Measurements from ENCODE around the gene MYPOP. TPM values are rescaled to one million over a fixed set of nuclear protein-coding genes. Genes with fewer than 3 reads are reported as not detected.
"Not testable (repeated sequence)": the region's sequence is repeated elsewhere in the genome, so short reads cannot be mapped to it uniquely, and the experiment has no call there.

The MYPOP gene
- total RNA-seq, 1 experiment from 2014 or later: 2.5 TPM

DNA sequence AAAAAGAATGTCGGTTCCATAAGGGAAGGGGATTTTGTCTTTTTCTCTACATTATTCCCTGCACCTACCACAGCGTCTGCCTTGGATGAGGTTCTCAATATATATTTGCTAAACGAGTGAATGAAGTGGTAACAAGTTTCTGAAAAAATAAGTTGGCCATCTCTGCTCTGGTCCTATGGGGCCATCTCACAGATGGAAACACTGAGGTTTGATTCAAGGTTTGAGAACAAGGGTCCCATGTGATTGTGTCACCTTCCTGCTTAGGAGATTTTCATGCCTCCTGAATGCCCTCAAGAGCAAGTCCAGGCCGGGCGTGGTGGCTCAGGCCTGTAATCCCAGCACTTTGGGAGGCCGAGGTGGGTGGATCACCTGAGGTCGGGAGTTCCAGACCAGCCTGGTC is 3.2 kb downstream of the MYPOP start:
- H3K36me3 ChIP-seq: peaks cover 10% of the 10 kb centered on the region; the same call in 1 of the 2 replicates
- no peak overlapping the region for H3K27ac ChIP-seq
- no peaks in the 10 kb centered on the region for H3K9me3 ChIP-seq (replicated peaks)
- H3K4me1 ChIP-seq: peaks cover 3% of the 10 kb centered on the region; the same call in 1 of the 2 replicates
- no peak overlapping the region for H3K4me3 ChIP-seq
- H3K27me3 ChIP-seq: no peaks in the 10 kb centered on the region
- DNase-seq: no peak

DNA sequence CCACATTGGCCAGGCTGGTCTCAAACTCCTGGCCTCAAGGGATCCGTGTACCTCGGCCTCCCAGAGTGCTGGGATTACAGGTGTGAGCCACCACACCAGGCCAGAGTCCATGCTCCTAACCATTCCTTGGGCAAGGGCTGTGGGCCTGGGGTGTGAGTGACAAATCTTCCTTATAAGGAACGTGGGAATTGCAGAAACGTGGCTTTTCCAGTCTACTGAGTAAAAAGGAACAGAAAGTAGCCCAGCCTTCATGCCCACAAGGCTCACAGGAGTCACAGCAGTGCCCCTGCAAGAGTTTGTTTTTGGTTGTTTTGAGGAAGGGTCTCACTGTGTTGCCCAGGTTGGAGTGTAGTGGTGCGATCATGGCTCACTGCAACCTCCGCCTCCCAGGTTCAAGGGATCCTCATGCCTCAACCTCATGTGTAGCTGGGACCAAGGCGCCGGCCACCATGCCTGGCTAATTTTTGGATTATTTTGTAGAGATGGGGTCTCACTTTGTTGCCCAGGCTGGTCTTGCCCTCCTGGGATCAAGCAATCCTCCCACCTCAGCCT is 5.1 kb downstream of the MYPOP start:
- no peak for DNase-seq
- Histone ChIP-seq H3K4me3 (no peak overlapping the region), H3K9me3 (replicated peaks) (no peaks in the 10 kb centered on the region), H3K27me3 (no peaks in the 10 kb centered on the region), H3K27ac (no peak overlapping the region), H3K36me3 (peaks cover 10% of the 10 kb centered on the region; the same call in 1 of the 2 replicates), H3K4me1 (no peaks in the 10 kb centered on the region)

DNA sequence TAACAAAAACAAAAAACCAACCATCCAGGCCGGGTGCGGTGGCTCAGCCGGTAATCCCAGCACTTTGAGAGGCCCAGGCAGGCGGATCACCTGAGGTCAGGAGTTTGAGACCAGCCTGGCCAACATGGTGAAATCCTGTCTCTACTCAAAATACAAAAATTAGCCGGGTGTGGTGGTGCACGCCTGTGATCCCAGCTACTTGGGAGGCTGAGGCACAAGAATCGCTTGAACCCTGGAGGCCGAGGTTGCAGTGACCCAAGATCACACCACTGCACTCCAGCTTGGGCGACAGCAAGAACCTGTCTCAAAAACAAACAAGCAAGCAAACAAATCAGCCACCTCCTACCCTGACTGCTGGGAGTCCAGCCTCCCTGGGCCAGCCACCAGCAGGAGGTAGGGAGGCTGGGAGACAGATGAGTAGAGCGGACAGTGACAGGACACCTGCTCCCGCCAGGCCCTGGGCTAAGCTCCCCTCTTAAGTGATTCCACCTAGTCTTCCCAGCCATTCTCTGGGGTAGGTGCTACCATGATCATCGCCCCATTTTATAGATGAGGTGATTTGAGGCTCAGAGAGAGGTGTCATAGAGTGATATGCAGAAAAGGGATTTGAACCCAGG is 6.3 kb downstream of the MYPOP start:
- not testable (repeated sequence) for H3K27me3 ChIP-seq; DNase-seq; H3K36me3 ChIP-seq; H3K4me1 ChIP-seq; H3K9me3 ChIP-seq (replicated peaks); H3K27ac ChIP-seq; H3K4me3 ChIP-seq

DNA sequence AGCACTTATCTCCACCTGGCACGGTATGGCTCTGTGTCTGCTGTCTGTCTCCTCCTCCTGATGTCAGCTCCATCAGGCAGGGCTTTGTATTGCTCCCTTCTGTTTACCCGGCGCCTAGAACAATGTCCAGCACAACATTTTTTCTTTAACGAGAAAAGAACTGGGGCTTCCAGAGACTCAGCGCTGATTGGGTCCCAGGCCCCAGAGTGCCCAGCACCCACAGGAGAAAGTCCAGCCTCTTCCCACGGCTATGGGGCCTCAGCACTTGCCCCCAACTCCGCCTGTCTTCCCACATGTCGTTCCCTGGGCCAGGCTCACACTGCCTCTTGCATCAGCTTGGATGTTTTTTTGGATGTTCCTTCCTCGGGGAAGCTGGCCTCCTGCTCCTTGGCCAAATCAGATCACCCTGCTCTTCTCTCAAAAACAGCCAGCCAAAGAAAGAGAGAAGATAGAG is 6.9 kb downstream of the MYPOP start:
- no peak for DNase-seq
- Histone ChIP-seq H3K27ac (no peak overlapping the region), H3K36me3 (peaks cover 10% of the 10 kb centered on the region; the same call in 1 of the 2 replicates), H3K27me3 (no peaks in the 10 kb centered on the region), H3K4me1 (no peaks in the 10 kb centered on the region), H3K9me3 (replicated peaks) (no peaks in the 10 kb centered on the region), H3K4me3 (no peak overlapping the region)

DNA sequence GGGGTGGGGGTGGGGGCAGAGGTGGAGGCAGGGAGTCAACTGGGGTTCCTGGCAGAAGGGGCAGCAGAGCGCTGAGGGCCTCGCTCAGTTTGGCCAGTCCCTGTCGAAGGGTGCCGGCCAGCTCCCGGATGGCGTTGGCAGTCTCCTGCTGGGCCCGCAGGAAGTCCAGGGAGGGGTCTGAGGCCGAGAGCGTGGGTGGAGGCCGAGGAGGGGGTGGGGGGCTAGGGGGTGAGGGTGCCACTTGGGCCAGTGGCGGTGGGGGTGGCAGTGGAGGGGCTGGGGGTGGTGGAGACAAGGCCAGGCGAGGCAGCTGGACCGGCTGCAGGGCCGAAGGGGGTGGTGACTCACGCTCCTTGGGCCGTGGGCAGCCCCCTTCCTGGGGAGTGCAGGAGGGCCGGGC is 11.5 kb downstream of the MYPOP start:
- Histone ChIP-seq H3K36me3 (peaks cover 5% of the 10 kb centered on the region; the same call in 1 of the 2 replicates), H3K27me3 (no peaks in the 10 kb centered on the region), H3K9me3 (replicated peaks) (no peaks in the 10 kb centered on the region), H3K4me3 (no peak overlapping the region), H3K27ac (no peak overlapping the region), H3K4me1 (no peaks in the 10 kb centered on the region)
- DNase-seq: no peak

DNA sequence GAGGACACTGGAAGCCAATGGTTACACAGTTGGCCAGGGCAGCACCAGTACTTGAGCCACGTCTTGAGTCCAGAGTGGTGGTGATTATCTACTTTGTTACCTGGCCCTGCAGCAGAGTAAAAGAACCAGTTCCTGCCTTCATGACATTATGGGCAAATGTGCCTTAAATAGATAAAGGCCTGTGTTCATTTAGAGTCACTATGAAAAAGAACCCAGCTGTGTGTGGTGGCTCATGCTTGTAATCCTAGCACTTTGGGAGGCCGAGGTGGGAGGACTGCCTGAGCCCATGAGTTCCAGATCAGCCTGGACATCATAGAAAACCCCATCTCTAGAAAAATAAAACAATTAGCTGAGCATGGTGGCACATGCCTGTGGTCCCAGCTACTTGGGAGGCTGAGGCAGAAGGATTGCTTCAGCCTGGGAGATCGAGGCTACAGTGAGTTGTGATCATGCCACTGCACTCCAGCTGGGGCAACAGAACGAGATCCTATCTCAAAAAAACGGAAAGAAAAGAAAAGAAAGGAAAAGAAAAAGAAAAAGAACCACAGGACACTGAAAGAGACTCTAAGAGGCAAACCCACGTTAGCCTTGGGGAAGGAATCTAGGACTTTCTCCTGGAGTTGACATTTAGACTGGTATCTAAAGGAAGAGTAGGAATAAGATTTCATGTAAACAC is 13.1 kb downstream of the MYPOP start:
- Histone ChIP-seq H3K9me3 (replicated peaks) (no peaks in the 10 kb centered on the region), H3K4me3 (no peak overlapping the region), H3K36me3 (no peaks in the 10 kb centered on the region), H3K27ac (no peak overlapping the region), H3K4me1 (peaks cover 4% of the 10 kb centered on the region; the same call in 1 of the 2 replicates), H3K27me3 (no peaks in the 10 kb centered on the region)
- no peak for DNase-seq

DNA sequence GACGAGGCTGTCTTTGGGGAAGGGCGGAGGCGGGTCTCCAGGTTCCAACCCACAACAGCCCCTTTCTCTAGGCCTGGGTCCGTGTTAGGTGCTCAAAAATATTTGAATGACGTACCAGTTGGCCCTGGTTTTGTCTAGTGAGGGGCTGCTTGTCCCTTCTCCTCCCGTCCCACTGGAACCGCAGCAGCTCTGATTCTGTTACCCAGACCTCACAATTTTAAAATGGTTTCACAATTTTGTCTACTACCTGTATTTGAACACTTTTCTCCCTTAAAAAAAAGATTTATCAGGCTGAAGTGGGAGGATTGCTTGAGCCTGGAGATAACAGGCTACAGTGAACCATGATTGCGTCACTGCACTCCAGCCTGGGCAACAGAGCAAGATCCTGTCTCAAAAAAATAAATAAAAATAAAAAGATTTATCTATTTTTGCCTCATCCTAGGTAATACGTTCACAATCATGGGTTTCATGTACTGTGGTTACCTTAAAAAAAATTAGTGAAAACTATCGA is 15.2 kb downstream of the MYPOP start:
- peak overlapping the region; percentile 80 for H3K4me3 ChIP-seq
- no peak for DNase-seq
- H3K27ac ChIP-seq: peak overlapping the region; percentile 69
- H3K4me1 ChIP-seq: peaks cover 14% of the 10 kb centered on the region
- no peaks in the 10 kb centered on the region for H3K9me3 ChIP-seq (replicated peaks)
- peaks cover 4% of the 10 kb centered on the region; the same call in 1 of the 2 replicates for H3K36me3 ChIP-seq
- no peaks in the 10 kb centered on the region for H3K27me3 ChIP-seq

DNA sequence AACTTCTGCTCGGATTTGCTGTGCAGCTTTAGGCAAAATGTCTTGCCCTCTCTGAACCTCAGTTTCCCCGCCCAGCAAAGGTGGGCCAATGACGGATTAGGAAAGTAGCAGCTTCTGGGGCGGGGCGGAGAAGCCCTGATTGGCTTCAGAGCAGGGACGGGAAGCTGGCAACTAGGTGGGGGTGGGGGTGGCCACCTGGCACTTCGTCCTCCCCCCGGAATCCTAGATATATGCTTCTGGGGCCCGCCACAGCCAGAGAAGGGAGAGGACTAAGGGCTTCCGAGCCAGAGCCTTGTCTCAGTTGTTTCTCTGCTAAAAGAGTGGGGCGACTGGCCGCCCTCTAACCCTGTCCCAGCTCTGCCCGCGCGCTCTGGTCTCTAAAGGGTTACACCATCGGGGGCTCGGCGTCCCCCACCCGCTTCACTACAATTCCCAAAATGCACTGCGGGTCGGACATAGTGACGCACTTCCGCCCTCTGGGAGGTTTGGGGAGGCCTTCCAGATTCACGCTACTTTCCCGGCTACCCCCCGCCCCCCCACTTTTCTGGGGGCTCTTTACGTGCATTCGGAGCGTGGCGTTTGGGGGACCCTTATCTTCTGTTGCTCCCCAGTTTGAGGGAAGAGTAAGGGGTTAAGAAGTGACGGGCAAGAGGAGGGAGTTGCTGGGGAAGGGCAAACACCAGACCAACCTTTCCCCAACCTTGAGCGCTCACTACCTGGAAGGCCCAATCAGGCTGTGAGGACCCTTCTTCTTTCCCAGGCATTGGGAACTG is 15.8 kb downstream of the MYPOP start:
- Histone ChIP-seq H3K27ac (peak overlapping the region; percentile 69), H3K4me1 (peaks cover 20% of the 10 kb centered on the region), H3K36me3 (peaks cover 4% of the 10 kb centered on the region; the same call in 1 of the 2 replicates), H3K4me3 (peak overlapping the region; percentile 80), H3K27me3 (no peaks in the 10 kb centered on the region), H3K9me3 (replicated peaks) (no peaks in the 10 kb centered on the region)
- peak; percentile 92 to 95 for DNase-seq

DNA sequence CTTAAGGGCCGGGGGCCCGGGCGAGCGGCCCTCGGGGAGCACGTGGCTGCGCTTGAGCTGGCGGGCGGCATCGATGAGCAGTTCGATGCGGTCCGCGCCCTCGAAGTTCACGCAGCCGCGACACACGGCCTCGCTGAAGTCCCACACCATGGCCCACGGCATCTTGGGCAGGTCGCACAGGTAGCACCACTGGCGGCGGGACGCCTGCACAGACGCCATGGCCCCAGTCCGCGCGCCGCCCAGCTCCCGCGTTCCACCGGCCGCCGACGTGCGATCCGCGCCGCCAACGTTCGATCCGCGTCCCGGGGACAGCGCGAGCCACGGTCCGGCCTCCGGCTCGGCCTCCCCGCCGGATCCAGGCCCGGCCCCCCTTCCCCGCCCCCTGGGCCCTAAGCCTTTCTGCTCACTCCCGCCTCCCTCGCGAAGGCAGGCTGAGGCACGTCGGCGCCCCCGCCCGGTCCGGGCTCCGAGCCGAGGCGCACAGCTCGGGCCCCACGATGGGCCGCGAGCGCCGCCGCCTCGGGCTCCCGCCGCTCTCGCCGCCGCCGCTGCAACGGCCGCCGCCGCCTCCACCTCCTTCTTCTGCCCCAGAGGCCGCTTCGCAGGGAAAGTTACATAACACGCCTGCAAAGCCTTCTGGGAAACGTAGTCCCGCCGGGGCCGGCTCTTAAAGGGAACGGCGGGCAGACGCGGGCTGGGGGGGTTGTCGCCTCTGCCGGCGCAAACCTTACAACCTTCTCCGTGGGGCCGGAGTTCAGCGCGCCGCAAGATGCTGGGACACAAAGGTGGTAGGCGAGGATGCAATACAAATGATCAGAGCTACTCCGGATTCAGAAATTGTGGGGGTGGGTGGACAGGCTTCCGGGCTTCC is 16.6 kb downstream of the MYPOP start, which contains the start of gene IRF2BP1:
IRF2BP1 (minus strand) TSS at position 586 of the 871 bp plus-strand sequence; CDS start at position 219, 367 bp downstream.
- Histone ChIP-seq H3K36me3 (peaks cover 4% of the 10 kb centered on the region; the same call in 1 of the 2 replicates), H3K4me3 (peak within 1 kb of the TSS; percentile 80), H3K4me1 (peaks cover 27% of the 10 kb centered on the region), H3K9me3 (replicated peaks) (no peaks in the 10 kb centered on the region), H3K27me3 (no peaks in the 10 kb centered on the region), H3K27ac (peak within 1 kb of the TSS; percentile 69)
- DNase-seq: peak; percentile 92 to 94

DNA sequence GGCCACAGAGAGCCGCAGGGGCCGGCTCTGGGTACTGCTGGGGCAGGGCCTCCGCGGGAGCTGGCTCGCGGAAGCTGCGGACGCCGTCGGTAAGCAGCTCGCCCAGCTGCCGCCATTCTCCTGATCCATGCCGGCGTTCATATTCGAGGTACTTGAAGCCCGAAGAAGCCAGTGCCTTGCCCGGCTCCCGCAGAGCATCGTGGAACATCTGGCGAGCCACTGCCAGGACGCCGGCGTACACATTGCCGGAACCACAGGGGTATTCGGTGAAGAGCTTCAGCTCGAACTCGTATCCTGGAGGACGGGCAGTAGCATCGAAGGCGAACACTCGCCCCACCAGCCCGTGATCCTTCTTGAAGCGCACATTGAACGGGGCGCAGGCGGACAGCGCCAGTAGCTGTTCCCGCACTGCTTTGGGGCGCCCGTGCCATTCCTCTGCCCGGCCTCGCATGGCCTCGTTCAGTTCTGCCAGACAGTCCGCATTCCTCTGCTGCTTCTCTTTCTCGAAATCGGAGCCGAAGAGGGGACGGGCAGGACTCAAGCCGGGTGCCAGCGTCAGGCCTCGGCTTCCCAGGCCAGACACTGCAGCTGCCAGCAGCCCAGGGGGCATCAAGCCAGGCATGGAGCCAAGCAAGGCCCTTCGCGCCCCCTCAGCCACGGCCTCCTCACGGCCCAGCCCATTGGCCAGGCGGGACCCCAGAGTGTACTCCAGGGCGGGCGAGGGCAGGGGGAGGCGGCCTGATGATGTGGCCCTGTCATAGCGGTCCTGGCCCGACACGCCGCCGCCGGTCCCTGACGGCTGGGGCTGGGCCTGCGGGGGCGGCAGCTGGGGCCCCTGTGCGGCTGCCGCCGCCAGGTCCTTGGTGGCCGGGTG is 17.5 kb downstream of the MYPOP start:
- Histone ChIP-seq H3K27me3 (no peaks in the 10 kb centered on the region), H3K4me3 (peak overlapping the region; percentile 80), H3K4me1 (peaks cover 27% of the 10 kb centered on the region), H3K27ac (peak overlapping the region; percentile 69; the same call in 1 of the 2 replicates), H3K36me3 (peaks cover 4% of the 10 kb centered on the region; the same call in 1 of the 2 replicates), H3K9me3 (replicated peaks) (no peaks in the 10 kb centered on the region)
- peak; percentile 33 to 48 for DNase-seq

DNA sequence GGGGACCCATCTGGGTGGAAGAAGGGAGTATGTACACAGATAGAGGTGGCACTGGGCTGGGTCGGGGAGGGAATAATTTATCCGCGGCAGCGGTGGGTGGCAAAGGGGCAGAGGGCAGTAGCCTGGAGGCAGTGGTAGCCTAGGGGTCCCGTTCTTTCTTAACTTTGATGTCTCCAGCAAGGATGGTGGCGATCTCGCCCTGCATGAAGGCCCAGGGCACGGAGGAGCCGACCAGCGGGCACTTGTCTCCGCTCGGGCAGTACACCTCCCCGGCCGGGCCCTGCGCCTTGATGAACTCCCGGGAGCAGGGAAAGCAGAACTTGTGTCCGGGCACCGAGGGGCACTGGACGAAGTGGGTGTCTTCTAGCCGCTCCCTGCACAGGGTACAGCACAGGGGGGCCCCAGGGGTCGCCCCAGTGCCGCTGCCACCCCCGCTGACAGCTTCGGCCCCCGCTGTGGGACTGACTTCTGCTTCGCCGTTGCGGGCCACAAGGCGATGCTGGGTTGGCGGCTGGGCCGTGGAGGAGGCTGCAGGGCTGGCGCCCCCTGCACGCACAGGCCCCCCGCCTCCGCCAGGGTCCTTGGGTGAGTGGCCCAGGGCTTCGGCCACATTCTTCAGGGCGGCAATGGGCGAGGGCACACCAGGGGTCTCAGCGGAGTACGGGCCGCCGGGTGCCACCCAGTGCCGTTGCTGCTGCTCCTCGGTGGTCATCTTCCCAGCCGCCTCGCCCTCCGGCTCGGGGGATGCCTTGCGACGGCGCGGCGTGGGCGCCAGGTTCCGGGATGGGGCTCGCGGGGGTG is 18.3 kb downstream of the MYPOP start:
- no peak for DNase-seq
- H3K9me3 ChIP-seq (replicated peaks): no peaks in the 10 kb centered on the region
- H3K27ac ChIP-seq: no peak overlapping the region
- H3K27me3 ChIP-seq: no peaks in the 10 kb centered on the region
- H3K4me3 ChIP-seq: no peak overlapping the region
- peaks cover 4% of the 10 kb centered on the region; the same call in 1 of the 2 replicates for H3K36me3 ChIP-seq
- H3K4me1 ChIP-seq: peaks cover 27% of the 10 kb centered on the region

DNA sequence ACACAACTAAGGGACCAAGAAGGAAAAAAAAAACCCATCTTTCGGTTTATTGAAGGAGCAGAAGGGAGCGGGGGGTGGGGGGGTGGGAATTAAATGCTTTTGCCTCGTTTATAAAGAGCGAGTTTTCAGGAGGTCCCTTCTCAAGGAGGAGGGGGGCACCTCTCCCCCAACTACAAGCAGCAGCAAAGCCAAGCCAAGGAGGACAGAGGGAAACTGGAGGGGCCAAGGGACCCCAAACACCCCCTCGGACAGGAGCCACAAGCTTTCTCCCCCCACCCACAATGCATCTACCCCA is 18.9 kb downstream of the MYPOP start:
- no peak overlapping the region for H3K4me3 ChIP-seq
- H3K9me3 ChIP-seq (replicated peaks): no peaks in the 10 kb centered on the region
- H3K36me3 ChIP-seq: peaks cover 4% of the 10 kb centered on the region; the same call in 1 of the 2 replicates
- DNase-seq: no peak
- no peaks in the 10 kb centered on the region for H3K27me3 ChIP-seq
- H3K4me1 ChIP-seq: peaks cover 27% of the 10 kb centered on the region
- no peak overlapping the region for H3K27ac ChIP-seq
